Endothelial cell (in vitro differentiated cells): ENCODE data around the gene SPRTN. TPM values are rescaled to one million over a fixed set of nuclear protein-coding genes. Genes with fewer than 3 reads are reported as not detected.

ENCODE experiments used
- DNase-seq: peaks from one replicate; pipeline ENCODE4 v3.0.0; 2021; ENCODE audit warnings: low spot score
- H3K27ac Mint-ChIP-seq: one replicate; pipeline ENCODE4 v1.8.0; 2021; ENCODE audit warnings: mixed read lengths, inconsistent platforms; ENCODE audit not compliant: unreplicated experiment
- H3K27me3 Mint-ChIP-seq: one replicate; pipeline ENCODE4 v1.8.0; 2021; ENCODE audit warnings: mild to moderate bottlenecking, moderate library complexity, mixed read lengths, inconsistent platforms; ENCODE audit not compliant: unreplicated experiment
- H3K36me3 Mint-ChIP-seq: one replicate; pipeline ENCODE4 v1.8.0; 2021; ENCODE audit warnings: mild to moderate bottlenecking, low read depth, mixed read lengths, inconsistent platforms; ENCODE audit not compliant: unreplicated experiment
- H3K4me1 Mint-ChIP-seq: one replicate; pipeline ENCODE4 v1.8.0; 2021; ENCODE audit warnings: mild to moderate bottlenecking, mixed read lengths, inconsistent platforms; ENCODE audit not compliant: unreplicated experiment
- H3K4me3 Mint-ChIP-seq: one replicate; pipeline ENCODE4 v1.8.0; 2021; ENCODE audit warnings: mild to moderate bottlenecking, mixed read lengths, inconsistent platforms; ENCODE audit not compliant: unreplicated experiment
- H3K9me3 Mint-ChIP-seq: one replicate; pipeline ENCODE4 v1.8.0; 2021; ENCODE audit warnings: mixed read lengths, inconsistent platforms; ENCODE audit not compliant: unreplicated experiment
- total RNA-seq: library from RNA; stranded (reverse); fragmentation: NEBNext Ultra II Directional; extraction: Animal tissue kit (Norgen Biotek cat#: 25700); gene quantifications from one replicate; pipeline ENCODE4 v1.2.1, GENCODE V29; 2021; ENCODE audit not compliant: unreplicated experiment
- TF ChIP-seq, protein P1 (sequence below): fragments of 200-600 bp; sonication (generic); IDR thresholded peaks from one replicate; pipeline ENCODE4 v1.5.0; 2021; ENCODE audit warnings: antibody characterized with exemption; ENCODE audit not compliant: unreplicated experiment

The SPRTN gene
- total RNA-seq, 1 donor from 2014 or later: 13.5 TPM

DNA sequence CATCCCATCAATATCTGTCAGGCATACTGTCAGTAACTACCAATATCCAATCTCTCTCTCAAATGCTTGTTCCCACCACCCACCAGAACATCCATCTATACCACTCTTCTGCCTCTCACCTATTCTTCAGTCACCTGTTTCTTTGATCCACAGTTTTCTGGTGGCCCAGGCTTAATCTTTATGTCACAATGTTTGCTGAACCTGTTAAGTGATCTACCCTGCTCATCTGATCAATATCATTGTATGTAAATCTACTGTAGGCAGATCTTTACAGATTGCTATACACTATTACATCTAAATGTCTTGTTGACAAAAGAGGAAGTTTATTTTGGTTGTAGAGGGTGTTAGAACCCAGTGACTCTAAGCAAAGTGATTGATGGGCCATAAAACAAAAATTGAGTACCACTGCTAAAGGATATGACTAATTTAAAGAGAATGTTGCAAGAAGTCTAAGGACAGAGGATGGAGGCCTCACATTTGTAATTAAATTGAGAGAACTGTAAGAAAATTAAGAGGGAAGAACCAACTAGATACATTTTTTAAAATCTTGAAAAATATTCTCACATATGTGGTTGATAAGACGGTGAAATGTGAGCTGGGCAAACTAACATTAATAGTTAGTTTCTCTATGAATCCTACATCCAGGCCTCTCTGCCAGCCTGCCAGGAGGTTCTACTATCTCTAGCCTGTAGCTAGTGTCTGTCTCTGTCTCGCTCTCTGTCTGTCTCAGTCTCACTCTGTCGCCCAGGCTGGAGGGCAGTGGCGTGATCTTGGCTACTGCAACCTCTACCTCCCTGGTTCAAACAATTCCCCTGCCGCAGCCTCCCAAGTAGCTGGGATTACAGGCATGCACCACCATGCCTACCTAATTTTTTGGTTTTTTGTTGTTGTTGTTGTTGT is 49.9 kb downstream of the SPRTN start:
- DNase-seq: no peak
- no peaks in the 10 kb centered on the region for H3K9me3 Mint-ChIP-seq
- TF ChIP-seq, protein P1, sequence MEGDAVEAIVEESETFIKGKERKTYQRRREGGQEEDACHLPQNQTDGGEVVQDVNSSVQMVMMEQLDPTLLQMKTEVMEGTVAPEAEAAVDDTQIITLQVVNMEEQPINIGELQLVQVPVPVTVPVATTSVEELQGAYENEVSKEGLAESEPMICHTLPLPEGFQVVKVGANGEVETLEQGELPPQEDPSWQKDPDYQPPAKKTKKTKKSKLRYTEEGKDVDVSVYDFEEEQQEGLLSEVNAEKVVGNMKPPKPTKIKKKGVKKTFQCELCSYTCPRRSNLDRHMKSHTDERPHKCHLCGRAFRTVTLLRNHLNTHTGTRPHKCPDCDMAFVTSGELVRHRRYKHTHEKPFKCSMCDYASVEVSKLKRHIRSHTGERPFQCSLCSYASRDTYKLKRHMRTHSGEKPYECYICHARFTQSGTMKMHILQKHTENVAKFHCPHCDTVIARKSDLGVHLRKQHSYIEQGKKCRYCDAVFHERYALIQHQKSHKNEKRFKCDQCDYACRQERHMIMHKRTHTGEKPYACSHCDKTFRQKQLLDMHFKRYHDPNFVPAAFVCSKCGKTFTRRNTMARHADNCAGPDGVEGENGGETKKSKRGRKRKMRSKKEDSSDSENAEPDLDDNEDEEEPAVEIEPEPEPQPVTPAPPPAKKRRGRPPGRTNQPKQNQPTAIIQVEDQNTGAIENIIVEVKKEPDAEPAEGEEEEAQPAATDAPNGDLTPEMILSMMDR: no peak
- H3K36me3 Mint-ChIP-seq: peaks cover 4% of the 10 kb centered on the region
- peaks cover 2% of the 10 kb centered on the region for H3K27me3 Mint-ChIP-seq
- H3K4me3 Mint-ChIP-seq: no peak overlapping the region
- no peak overlapping the region for H3K27ac Mint-ChIP-seq
- no peaks in the 10 kb centered on the region for H3K4me1 Mint-ChIP-seq

DNA sequence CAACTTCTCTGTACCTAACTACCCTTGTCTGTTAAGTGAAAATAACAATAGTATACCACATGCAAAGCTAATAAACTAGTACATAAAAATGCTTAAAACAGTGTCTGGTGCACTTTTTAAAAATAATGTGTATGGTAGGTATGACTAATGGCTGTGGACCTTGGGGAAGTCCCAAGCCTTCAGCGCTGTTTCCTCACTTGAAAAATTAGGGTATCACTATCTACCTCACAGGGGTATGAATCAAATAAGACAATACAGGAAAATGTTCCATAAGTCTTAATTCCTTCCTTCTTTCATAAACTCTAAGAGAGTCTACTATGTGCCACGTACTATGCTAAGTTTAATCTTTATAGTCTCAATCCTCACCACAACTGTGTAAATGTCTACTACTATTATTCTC is 52.0 kb downstream of the SPRTN start:
- H3K4me3 Mint-ChIP-seq: no peak overlapping the region
- no peaks in the 10 kb centered on the region for H3K9me3 Mint-ChIP-seq
- peaks cover 4% of the 10 kb centered on the region for H3K36me3 Mint-ChIP-seq
- H3K27ac Mint-ChIP-seq: no peak overlapping the region
- H3K4me1 Mint-ChIP-seq: peaks cover 16% of the 10 kb centered on the region
- peaks cover 2% of the 10 kb centered on the region for H3K27me3 Mint-ChIP-seq
- TF ChIP-seq, protein P1: no peak
- DNase-seq: no peak

DNA sequence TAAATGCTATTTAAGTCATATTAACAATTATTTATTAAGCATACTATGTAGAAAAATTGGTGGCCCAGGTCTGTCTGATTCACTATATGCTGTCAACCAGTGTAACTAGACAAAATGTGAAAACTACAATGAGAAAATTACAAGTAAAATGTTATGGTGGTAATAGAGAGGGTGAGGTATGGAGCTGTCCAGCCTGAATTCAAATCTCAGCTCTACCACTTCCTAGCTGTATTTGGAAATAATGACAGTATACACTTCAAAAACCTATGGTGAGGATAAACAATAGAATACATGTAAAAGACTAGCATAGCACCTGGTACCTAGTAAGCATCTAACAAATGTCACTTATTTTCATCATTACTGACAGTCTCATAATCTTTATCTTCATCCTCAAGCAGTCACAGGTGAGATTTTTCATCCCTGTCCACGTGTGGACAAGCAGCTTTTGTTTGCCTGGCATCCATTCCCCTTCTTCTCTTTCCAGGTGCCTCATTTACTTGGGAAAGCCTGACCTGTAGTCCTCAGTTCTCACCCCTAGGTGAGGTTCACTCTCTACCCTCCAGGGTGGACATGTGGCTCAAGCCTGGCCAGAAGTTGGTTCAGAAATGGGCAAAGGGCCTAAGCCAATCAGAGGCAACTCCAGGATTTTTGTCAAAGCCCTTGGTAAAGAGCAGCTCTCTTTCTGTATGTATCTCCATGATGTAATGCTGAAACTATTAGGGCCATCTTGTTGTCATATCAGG is 54.5 kb downstream of the SPRTN start:
- Mint-ChIP-seq H3K27ac (no peak overlapping the region), H3K9me3 (no peaks in the 10 kb centered on the region), H3K4me3 (no peak overlapping the region), H3K4me1 (peaks cover 34% of the 10 kb centered on the region), H3K27me3 (peaks cover 2% of the 10 kb centered on the region), H3K36me3 (peaks cover 4% of the 10 kb centered on the region)
- DNase-seq: no peak
- TF ChIP-seq, protein P1: no peak

DNA sequence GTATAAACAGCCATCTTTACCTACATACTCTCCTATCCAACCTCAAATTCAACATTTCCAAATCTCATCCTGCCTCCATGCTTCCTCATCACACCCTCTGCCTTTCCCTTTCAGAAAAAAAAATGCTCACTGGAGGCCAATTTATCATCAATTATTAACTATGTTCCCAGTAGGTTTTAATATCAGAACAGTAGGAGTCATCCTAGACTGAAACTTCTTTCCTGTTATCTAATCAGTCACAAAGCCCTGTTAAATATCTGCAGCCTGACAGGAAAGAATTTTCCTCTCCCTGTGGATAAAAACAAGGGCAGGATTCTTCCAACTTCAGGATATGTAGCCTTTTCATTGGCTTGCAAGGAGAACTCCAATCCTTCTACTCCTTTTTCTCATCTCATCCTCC is 55.6 kb downstream of the SPRTN start:
- Mint-ChIP-seq H3K9me3 (no peaks in the 10 kb centered on the region), H3K4me3 (no peak overlapping the region), H3K36me3 (peaks cover 7% of the 10 kb centered on the region), H3K27ac (no peak overlapping the region), H3K4me1 (peaks cover 34% of the 10 kb centered on the region), H3K27me3 (peaks cover 2% of the 10 kb centered on the region)
- DNase-seq: no peak
- TF ChIP-seq, protein P1: no peak
